GM19468 (cell line): ENCODE results near the gene PGBD2.
"Not testable (repeated sequence)": the region's sequence is repeated elsewhere in the genome, so short reads cannot be mapped to it uniquely, and the experiment has no call there.

Experiments
- ATAC-seq: cut with Tn5 transposase; IDR thresholded peaks from one replicate; pipeline ENCODE4 v1.9.1; 2021; ENCODE audit warnings: mild to moderate bottlenecking, moderate library complexity, moderate number of reproducible peaks; ENCODE audit not compliant: unreplicated experiment; ENCODE audit errors: extremely low read depth

Gene PGBD2

GRCh38 chr1:248906009-248906752 lies at the start of gene PGBD2:
Gene PGBD2 (plus strand): TSS chr1:248906235. CDS start chr1:248913863, 7,628 bp downstream.
- ATAC-seq, result peak; percentile 93

- no peak for ATAC-seq
Observed at GRCh38 chr1:248857201-248857600, 48.8 kb upstream of the PGBD2 start.

DNA sequence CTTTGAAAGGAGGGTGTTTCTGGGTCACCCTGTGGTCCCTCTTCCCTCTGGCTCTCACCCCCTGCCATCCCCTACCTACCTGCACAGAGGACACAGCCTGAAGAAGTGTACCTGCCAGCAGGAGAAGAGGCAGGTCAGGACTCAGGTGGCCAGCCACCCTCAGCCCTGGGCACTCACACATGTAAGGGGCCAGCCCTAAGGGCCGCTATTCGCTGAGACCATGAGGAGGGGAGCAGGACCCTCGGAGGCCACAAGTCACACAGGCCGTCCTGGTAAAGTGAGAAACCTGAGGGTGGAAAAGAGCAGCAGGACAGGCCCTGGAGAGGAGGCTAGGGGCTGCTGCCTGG lies 48.3 kb upstream of the PGBD2 start:
- ATAC-seq, result no peak

- ATAC-seq, result peak; percentile 4
Observed at GRCh38 chr1:248858096-248858890, 47.7 kb upstream of the PGBD2 start.

DNA sequence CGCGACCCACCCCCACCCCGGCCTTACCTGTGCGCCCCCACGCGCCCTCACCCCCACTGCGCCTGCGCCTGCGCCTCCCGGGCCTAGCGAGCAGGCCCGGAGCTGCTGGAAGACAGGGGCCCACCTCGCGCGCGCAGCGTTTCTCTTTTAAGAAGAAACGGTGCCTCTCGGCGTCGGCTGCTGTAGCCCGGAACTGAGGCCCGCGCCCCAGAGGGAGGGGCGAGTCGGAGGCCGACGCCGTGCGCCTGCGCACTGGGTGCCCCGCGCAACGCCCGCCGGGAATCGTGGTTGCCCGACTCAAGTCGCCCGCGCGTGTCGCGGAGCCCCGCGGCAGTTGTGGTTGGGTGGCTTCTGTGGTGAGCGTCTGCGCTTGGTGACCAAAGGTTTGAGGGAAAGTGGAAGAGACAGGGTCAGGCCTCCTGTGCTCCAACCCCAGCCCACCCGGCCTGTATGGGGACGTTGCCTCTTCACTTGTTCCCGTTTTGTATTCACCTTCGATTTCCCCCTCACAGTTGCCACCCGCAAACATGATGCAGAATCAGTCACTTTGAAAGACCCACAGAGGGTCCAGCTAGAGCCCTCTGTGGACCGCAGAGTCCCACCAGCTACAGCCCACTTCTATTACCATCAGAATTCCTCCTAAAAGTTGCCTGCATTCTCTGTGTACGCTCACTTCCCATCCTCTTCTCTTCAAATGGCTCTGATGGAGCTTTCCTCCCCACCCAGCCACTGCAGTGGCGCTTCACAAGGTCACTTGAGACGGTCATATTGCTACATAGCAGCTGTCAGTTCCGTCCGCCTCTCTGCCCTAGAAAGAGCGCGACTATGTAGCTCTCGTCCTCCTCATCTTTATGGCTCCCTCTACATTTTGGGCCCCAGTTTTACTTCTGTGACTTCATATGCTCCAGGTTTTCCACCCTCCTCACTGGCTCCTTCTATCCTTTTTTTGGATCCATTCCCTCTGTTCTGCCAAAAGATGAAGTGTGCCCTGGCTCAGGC lies 46.8 kb upstream of the PGBD2 start, which contains the start of gene ZNF692:
Gene ZNF692, minus strand, starts transcription at position 195 of the 999 bp plus-strand sequence. CDS start 776 bp downstream, outside the sequence.
- peak; percentile 60 for ATAC-seq

GRCh38 chr1:248860007-248860406 lies 46.0 kb upstream of the PGBD2 start:
- no peak for ATAC-seq

- ATAC-seq, result no peak
Observed at GRCh38 chr1:248861616-248862015, 44.4 kb upstream of the PGBD2 start.

DNA sequence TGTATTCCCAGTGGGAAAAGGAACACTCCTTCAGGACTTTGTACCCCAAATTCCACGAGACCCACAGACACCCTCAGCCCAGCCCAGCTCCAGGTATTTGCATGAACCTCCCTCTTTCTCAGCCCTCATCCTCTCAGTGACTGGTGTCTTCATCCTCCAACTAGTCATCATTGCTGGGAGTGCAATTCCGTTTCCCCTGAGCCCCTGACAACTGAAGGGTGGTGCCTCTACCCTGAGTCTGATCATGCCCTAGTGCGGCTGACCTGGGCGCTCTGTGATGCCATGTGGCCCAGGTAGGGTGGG lies 43.4 kb upstream of the PGBD2 start:
- no peak for ATAC-seq

DNA sequence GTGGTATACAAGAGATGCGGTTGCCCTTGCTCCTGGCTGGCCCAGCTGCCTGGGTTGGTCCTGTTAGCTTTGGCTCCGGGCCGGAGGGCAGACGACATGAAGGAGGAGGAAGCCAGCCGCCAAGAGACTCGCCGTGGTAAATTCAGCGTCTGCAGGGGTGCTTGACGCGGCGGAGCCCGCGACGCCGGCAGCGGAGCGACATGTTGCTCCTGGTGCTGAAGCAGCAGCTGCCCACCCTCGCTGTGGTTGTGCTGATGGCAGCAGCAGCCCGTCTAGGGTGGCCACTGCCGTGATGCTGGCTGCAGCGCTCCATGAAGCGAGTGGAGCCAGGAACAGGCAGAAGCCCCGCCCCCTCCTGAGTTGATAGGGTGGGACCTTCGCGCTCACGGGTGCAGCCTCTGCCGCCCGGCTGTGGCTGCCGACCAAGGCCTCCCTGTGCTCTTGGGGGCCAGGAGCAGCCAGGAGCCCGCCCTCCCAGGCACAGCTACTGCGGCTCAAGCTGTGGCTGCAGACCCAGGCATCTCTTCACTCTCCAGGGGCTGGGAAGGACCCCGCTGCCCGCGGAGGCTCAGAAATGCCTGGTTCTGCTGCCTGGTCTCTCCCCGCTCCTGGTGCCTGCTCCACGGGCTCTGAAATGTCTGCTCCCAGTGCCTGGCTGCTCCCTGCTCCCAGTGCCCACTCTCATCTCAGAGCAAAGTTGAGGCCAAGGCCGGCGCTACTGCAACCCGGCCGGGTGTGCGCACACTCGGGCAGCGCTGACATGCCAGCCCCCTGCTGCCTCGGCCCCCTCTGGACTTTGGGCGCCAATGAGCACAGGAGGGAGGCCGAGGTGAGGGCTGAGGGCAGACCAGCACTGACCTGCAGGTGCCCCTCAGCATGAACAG lies 42.8 kb upstream of the PGBD2 start:
- peak; percentile 53 for ATAC-seq

GRCh38 chr1:248871837-248872401 lies 34.1 kb upstream of the PGBD2 start:
- no peak for ATAC-seq

DNA sequence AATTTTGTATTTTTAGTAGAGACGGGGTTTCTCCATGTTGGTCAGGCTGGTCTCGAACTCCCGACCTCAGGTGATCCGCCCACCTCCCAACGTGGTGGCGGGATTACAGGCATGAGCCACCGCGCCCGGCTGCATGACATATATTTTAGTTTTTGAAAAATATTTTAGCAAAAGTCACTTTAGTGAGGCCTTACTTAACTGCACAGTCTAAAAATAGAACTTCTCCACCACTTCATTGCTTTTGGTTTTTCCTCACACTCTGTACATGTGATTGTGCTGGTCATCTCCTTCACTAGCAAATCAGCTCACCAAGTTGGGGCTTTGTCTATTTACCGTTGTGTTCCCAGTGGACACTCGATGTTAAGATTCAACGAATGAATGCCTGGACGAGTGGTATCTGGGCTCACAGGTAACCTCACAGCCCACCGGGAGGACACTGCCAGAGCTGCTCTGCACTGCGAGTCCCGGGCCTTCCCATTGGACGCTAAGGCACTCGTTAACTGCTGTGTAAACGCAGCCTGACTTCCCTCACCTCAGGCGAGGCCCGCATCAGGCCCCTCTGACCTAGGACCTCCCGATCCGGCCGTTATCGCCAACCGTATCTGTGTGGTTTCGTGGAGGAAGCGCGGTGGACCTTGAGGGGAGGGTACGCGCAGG lies 33.2 kb upstream of the PGBD2 start:
- no peak for ATAC-seq

GRCh38 chr1:248873409-248873992 lies 32.5 kb upstream of the PGBD2 start:
- ATAC-seq, result peak; percentile 58

DNA sequence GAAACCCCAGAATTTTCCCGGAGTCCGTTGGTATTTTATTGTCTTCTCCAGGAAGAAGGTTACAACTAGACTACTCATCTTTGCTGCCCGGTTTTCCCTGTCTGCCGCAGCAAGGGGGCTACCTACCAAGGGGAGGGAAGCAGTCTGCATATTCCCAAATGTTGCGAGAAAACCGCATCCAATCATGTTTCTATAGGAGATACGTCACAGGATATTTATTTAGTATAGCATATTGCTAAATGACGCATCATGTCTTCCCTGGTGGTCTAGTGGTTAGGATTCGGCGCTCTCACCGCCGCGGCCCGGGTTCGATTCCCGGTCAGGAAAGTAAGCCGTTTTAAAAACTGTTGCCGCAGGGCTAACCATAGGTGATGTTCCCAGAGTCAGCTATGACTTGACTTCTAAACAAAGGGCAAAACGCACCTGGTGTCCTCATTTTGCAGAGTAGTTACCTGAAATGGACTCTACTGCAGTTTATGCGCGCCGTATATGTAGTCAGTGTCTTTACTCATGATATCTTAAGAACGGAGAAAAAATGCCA lies 32.0 kb upstream of the PGBD2 start:
- peak; percentile 59 for ATAC-seq

DNA sequence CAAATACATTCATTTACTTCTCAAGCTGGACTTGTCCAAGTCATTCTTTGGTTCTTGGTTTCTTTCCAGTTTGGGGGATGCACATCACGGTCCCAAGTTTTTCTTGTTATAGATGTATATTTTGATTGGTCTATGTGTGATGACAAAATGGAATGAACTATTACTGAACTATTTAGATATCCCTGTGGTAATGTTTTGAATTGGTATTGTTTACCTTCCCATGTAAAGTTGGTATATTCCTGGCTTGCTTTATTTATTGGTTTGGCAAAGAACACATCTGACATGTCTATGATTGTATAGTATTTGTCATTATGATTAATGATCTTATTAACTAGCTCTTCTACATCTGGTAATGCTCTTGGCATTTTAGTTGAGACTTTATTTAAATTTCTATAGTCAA lies 24.8 kb upstream of the PGBD2 start:
- no peak for ATAC-seq

DNA sequence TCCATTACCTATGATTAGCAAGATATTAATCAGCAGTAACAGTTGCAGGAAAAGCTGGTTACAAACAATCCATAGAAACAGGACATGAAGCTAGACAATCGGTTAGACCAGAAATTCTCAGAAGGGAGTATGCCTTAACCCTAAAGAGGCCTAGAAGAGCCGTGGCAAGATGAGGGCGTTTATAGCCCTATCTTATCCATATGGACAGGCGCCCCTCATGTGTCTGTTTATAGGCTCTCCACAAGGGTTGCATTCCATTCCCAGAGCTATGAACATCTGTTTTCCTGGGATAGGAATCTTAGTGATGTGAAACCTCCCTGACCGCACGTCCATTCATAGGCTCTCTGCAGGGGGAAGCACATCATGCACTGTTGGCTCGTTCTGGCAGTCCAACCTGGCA lies 23.6 kb upstream of the PGBD2 start:
- ATAC-seq, result not testable (repeated sequence)

- no peak for ATAC-seq
Observed at GRCh38 chr1:248884632-248885295, 21.3 kb upstream of the PGBD2 start.

DNA sequence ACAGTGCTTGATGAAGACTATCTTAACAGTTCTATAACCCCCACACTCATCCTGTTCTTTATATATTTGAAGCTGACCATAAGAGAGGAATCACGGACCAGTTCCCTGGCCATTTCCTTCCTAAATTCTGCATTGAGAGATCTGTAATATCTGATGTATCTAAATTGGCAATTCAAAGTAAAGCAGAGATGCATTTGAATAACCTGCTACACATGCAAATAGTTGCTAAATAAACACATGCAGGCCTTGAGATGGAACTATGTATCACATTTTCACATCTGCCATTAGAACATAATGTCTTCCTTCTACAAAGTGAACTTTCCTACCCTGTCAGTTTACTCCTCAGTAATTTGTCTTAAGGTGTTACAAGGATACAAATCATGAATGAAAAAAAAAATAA lies 20.4 kb upstream of the PGBD2 start:
- no peak for ATAC-seq
